SHP77 treated with DMSO at 0.1 percent for 48 hours (cell line): Measurements from ENCODE around the gene KRT23.
A peak's percentile ranks its signal among the peaks of the same experiment; 100 is the strongest.

Source experiments
- DNase-seq: peaks from one replicate; lab custom pipeline; 2025; lab: John Stamatoyannopoulos, UW

Gene KRT23

GRCh38 chr17:40909755-40910154 is 27.7 kb downstream of the KRT23 start:
- DNase-seq, result no peak

GRCh38 chr17:40909351-40909750 is 28.1 kb downstream of the KRT23 start:
- DNase-seq, result peak; percentile 56

- no peak for DNase-seq
These were observed 30.8 kb downstream of the KRT23 start for GRCh38 chr17:40906613-40907012.

GRCh38 chr17:40905370-40905769 is 32.1 kb downstream of the KRT23 start:
- DNase-seq, result no peak

- no peak for DNase-seq
These were observed 34.2 kb downstream of the KRT23 start for GRCh38 chr17:40903129-40903847.

- no peak for DNase-seq
These were observed 34.9 kb downstream of the KRT23 start for GRCh38 chr17:40902498-40902897.

GRCh38 chr17:40901981-40902474 is 35.4 kb downstream of the KRT23 start:
- DNase-seq, result no peak

GRCh38 chr17:40900809-40901356 is 36.6 kb downstream of the KRT23 start:
- no peak for DNase-seq

GRCh38 chr17:40896916-40897455 is 40.5 kb downstream of the KRT23 start:
- no peak for DNase-seq

- DNase-seq, result no peak
These were observed 42.2 kb downstream of the KRT23 start for GRCh38 chr17:40895106-40895730.

- no peak for DNase-seq
These were observed 49.2 kb downstream of the KRT23 start for GRCh38 chr17:40888196-40888720.

GRCh38 chr17:40886090-40886489 is 51.4 kb downstream of the KRT23 start:
- no peak for DNase-seq

GRCh38 chr17:40884708-40885512 is 52.5 kb downstream of the KRT23 start, which contains the start of gene KRT20:
Gene KRT20 (minus strand): TSS chr17:40885242. CDS start chr17:40885185, 57 bp downstream.
- DNase-seq, result no peak

GRCh38 chr17:40883626-40884334 is 53.7 kb downstream of the KRT23 start:
- DNase-seq, result no peak

- DNase-seq, result no peak
These were observed 54.4 kb downstream of the KRT23 start for GRCh38 chr17:40883031-40883430.

- DNase-seq, result no peak
These were observed 58.4 kb downstream of the KRT23 start for GRCh38 chr17:40879026-40879425.

- no peak for DNase-seq
These were observed 59.4 kb downstream of the KRT23 start for GRCh38 chr17:40878044-40878443.

- no peak for DNase-seq
These were observed 63.6 kb downstream of the KRT23 start for GRCh38 chr17:40873801-40874200.

- no peak for DNase-seq
These were observed 64.2 kb downstream of the KRT23 start for GRCh38 chr17:40873255-40873654.
